Keratinocyte (primary cell): ENCODE measurements around the gene TMEM87B.

ENCODE experiments used
- EZH2 ChIP-seq: IDR thresholded peaks from one replicate; pipeline ENCODE4 v1.6.1; 2012; ENCODE audit warnings: inconsistent platforms, mild to moderate bottlenecking, low read length, moderate library complexity
- TF ChIP-seq, protein P1 (sequence below), 3 experiments: IDR thresholded peaks in 1 of 3; conservative IDR thresholded peaks in 1 of 3; optimal IDR thresholded peaks in 1 of 3; 2 replicates in 2 of 3; 3 replicates in 1 of 3; pipeline versions ENCODE3 to v1.5.1; 2011; ENCODE audit warnings: low read length in 3 of 3, mild to moderate bottlenecking in 3 of 3, moderate library complexity in 2 of 3, control low read depth in 1 of 3, inconsistent platforms in 1 of 3; ENCODE audit not compliant: insufficient read depth in 2 of 3; ENCODE audit errors: extremely low read depth in 1 of 3

DNA sequence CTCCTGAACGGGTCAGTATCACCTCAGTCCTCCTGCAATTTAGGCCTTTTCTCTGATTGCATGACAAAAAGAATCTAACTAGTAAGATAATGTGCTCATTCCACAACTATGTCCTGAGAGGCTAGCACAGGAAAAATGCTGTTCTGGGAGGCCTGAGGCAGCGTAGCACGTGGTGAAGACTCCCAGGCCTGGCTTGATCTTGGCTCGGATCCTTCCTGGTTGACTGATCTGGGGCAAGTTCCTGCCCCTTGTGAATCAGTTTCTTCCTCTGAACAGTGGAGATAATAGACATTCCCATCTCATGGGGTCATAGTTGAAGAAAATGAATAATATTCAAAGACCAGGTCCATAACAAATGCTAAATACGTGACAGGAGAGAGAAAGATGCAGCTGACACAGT lies 95.4 kb downstream of the TMEM87B start:
- TF ChIP-seq, protein P1, sequence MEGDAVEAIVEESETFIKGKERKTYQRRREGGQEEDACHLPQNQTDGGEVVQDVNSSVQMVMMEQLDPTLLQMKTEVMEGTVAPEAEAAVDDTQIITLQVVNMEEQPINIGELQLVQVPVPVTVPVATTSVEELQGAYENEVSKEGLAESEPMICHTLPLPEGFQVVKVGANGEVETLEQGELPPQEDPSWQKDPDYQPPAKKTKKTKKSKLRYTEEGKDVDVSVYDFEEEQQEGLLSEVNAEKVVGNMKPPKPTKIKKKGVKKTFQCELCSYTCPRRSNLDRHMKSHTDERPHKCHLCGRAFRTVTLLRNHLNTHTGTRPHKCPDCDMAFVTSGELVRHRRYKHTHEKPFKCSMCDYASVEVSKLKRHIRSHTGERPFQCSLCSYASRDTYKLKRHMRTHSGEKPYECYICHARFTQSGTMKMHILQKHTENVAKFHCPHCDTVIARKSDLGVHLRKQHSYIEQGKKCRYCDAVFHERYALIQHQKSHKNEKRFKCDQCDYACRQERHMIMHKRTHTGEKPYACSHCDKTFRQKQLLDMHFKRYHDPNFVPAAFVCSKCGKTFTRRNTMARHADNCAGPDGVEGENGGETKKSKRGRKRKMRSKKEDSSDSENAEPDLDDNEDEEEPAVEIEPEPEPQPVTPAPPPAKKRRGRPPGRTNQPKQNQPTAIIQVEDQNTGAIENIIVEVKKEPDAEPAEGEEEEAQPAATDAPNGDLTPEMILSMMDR (optimal IDR thresholded peaks at IDR 0.05 in 1 of 3, IDR thresholded peaks at IDR 0.05 in 1 of 3, conservative IDR thresholded peaks at IDR 0.05 in 1 of 3; ENCODE audit: extremely low read depth in 1 of 3, insufficient read depth in 2 of 3, low read length in 3 of 3), result no peak
- TF ChIP-seq EZH2, result no peak
